ENCODE measurements around the gene OR4D9. TPM values are rescaled to one million over a fixed set of nuclear protein-coding genes. Genes with fewer than 3 reads are reported as not detected.

Gene OR4D9
- total RNA-seq, 1 donor from 2014 or later, result not detected

DNA sequence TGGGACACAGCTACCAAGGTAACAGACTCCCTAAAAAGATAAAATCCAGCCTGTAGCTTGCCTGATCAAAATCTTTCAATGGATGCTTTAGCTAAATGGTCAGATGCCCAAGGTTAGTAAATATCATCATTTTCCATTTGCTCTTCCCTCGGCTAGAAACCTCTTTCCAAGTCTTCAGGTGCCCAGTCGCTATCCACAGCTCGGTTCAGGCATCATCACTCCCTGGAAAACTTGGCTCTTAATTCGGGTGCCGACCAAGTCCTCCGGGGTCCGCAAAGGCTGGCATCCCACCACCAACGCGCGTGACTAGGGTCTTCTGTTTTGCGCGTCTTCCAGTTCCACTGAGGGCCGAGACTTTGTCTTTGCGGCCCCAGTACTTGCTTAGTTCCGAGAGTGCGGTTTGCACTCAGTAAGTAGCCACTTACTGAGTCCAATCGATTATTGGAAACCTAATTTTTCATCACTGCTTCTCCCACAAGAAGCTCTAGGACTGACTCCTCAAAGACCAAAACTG lies 44.3 kb downstream of the OR4D9 start:
- no peak for DNase-seq
- H3K4me1 Mint-ChIP-seq (ENCODE audit: low read depth, unreplicated experiment), result peaks cover 4% of the 10 kb centered on the region
- no peaks in the 10 kb centered on the region for H3K36me3 Mint-ChIP-seq (ENCODE audit: unreplicated experiment)
- H3K9me3 Mint-ChIP-seq (ENCODE audit: unreplicated experiment), result peaks cover 43% of the 10 kb centered on the region
- H3K27me3 Mint-ChIP-seq (ENCODE audit: unreplicated experiment), result peaks cover 39% of the 10 kb centered on the region
- TF ChIP-seq, protein P1, sequence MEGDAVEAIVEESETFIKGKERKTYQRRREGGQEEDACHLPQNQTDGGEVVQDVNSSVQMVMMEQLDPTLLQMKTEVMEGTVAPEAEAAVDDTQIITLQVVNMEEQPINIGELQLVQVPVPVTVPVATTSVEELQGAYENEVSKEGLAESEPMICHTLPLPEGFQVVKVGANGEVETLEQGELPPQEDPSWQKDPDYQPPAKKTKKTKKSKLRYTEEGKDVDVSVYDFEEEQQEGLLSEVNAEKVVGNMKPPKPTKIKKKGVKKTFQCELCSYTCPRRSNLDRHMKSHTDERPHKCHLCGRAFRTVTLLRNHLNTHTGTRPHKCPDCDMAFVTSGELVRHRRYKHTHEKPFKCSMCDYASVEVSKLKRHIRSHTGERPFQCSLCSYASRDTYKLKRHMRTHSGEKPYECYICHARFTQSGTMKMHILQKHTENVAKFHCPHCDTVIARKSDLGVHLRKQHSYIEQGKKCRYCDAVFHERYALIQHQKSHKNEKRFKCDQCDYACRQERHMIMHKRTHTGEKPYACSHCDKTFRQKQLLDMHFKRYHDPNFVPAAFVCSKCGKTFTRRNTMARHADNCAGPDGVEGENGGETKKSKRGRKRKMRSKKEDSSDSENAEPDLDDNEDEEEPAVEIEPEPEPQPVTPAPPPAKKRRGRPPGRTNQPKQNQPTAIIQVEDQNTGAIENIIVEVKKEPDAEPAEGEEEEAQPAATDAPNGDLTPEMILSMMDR (IDR thresholded peaks at IDR 0.05; ENCODE audit: partially characterized antibody, unreplicated experiment), result no peak
- peak overlapping the region; percentile 88 for H3K4me3 Mint-ChIP-seq (ENCODE audit: unreplicated experiment)
- peak overlapping the region; percentile 81 for H3K27ac Mint-ChIP-seq (ENCODE audit: unreplicated experiment)

DNA sequence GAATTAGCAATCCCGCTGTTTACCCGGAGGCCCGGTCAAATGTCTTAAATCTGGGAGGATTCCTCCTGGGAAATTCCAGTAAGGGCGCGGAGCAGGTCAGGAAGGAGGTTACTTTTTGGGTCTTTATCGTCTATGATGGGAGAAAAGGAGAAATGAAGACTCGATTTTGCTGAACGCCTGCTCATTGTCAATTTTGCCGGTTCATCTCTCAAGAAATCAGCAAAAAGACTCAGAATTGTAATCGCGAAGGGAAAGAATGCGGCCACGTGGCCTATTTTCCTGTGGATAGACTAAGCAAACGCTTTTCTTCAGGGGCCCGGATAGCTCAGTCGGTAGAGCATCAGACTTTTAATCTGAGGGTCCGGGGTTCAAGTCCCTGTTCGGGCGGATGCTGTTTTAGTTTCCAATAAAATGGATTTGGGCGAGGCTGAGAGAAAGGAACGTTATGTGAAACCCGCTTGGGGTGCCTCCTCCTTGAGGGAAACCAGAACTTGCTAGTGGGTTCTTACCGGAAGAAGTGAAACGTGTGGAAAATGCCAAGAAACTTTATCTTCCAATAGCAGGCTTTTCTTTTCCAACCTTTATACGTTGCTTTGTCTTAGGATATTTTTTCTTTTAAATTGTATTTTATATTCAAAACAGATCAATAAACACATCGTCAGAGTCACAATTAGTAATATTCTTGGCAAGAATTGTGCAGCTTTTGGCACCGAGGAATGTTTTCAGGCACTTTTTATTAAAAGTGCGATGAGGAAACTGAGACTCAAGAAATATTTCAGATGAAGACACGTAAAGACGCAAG lies 45.0 kb downstream of the OR4D9 start:
- peaks cover 6% of the 10 kb centered on the region for H3K4me1 Mint-ChIP-seq (ENCODE audit: low read depth, unreplicated experiment)
- H3K4me3 Mint-ChIP-seq (ENCODE audit: unreplicated experiment), result peak overlapping the region; percentile 88
- TF ChIP-seq, protein P1 (IDR thresholded peaks at IDR 0.05; ENCODE audit: partially characterized antibody, unreplicated experiment), result no peak
- peak overlapping the region; percentile 81 for H3K27ac Mint-ChIP-seq (ENCODE audit: unreplicated experiment)
- DNase-seq, result peak; percentile 68
- no peaks in the 10 kb centered on the region for H3K36me3 Mint-ChIP-seq (ENCODE audit: unreplicated experiment)
- peaks cover 41% of the 10 kb centered on the region for H3K9me3 Mint-ChIP-seq (ENCODE audit: unreplicated experiment)
- peaks cover 35% of the 10 kb centered on the region for H3K27me3 Mint-ChIP-seq (ENCODE audit: unreplicated experiment)

DNA sequence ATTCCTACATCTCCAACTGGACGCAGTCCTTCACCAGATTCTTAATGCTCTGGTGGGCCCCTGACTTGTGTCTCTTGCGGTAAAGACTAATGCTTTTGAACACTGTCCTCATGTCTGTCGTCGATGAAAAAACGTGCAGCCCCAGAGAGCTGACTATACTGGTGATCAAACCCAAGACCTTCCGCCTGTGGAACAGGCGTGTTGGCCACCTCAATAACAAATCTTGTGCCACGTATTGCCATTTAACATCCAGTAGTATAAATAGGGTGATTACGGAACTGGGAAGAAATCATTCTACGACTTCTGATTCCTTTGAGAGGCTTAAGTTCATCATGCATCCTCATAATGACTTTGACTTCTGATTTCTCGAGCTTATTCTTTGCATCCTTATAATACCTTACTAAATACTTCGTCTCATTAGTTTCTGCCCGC lies 45.6 kb downstream of the OR4D9 start:
- peaks cover 4% of the 10 kb centered on the region for H3K4me1 Mint-ChIP-seq (ENCODE audit: low read depth, unreplicated experiment)
- no peak for DNase-seq
- H3K4me3 Mint-ChIP-seq (ENCODE audit: unreplicated experiment), result peak overlapping the region; percentile 77
- peaks cover 32% of the 10 kb centered on the region for H3K27me3 Mint-ChIP-seq (ENCODE audit: unreplicated experiment)
- peak overlapping the region; percentile 78 for H3K27ac Mint-ChIP-seq (ENCODE audit: unreplicated experiment)
- H3K36me3 Mint-ChIP-seq (ENCODE audit: unreplicated experiment), result no peaks in the 10 kb centered on the region
- peaks cover 40% of the 10 kb centered on the region for H3K9me3 Mint-ChIP-seq (ENCODE audit: unreplicated experiment)
- TF ChIP-seq, protein P1 (IDR thresholded peaks at IDR 0.05; ENCODE audit: partially characterized antibody, unreplicated experiment), result no peak

DNA sequence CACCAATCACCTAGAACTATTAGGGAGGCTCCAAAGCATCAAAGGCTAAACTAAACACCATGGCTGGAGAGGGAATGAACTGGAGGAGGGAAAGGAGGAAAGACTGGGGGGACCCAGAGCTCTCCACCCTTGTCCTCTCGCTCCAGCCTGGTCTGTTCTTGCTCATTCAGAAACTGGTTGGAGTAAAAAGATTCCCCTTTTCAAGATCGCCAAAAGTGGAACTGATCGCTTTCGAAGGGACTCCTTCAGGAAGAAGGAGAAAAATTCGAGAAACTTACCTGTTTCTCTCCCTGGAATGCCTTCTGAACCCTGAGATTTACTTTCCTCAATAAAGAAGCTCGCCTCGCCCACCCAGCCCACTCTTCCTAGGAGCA lies 46.9 kb downstream of the OR4D9 start:
- Mint-ChIP-seq H3K4me1 (ENCODE audit: low read depth, unreplicated experiment) (peaks cover 4% of the 10 kb centered on the region), H3K27me3 (ENCODE audit: unreplicated experiment) (peaks cover 31% of the 10 kb centered on the region), H3K9me3 (ENCODE audit: unreplicated experiment) (peaks cover 43% of the 10 kb centered on the region), H3K36me3 (ENCODE audit: unreplicated experiment) (no peaks in the 10 kb centered on the region), H3K4me3 (ENCODE audit: unreplicated experiment) (peak overlapping the region; percentile 80), H3K27ac (ENCODE audit: unreplicated experiment) (peak overlapping the region; percentile 75)
- DNase-seq, result no peak
- TF ChIP-seq, protein P1 (IDR thresholded peaks at IDR 0.05; ENCODE audit: partially characterized antibody, unreplicated experiment), result no peak

DNA sequence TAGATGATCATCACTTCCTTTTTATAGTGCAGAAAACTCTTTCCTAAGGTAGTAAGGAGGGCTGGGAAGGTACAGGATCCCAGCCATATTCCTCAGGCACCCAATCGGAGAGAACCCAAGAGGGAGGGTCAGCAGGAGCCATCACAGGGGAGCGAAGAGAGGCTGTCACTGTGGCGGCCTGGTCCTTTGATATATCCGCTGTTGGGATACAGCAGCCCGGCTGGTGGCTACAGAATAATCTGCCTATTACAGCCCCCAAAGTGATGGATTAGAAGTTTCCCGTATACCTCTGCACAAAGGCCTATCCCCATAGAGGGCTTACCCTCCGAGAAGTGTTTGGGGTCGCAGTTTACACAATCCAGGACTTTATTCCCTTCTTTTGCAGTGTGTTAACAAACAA lies 48.5 kb downstream of the OR4D9 start:
- no peak for DNase-seq
- Mint-ChIP-seq H3K4me1 (ENCODE audit: low read depth, unreplicated experiment) (peaks cover 4% of the 10 kb centered on the region), H3K27ac (ENCODE audit: unreplicated experiment) (peak overlapping the region; percentile 3), H3K27me3 (ENCODE audit: unreplicated experiment) (peaks cover 33% of the 10 kb centered on the region), H3K9me3 (ENCODE audit: unreplicated experiment) (peaks cover 41% of the 10 kb centered on the region), H3K36me3 (ENCODE audit: unreplicated experiment) (no peaks in the 10 kb centered on the region), H3K4me3 (ENCODE audit: unreplicated experiment) (peak overlapping the region; percentile 95)
- TF ChIP-seq, protein P1 (IDR thresholded peaks at IDR 0.05; ENCODE audit: partially characterized antibody, unreplicated experiment), result no peak

Data from glutamatergic neuron (in vitro differentiated cells).